ENCODE results near the gene MSL3B.

Gene MSL3B

GRCh38 chr2:233831011-233831721 is 37.0 kb downstream of the MSL3B start:
- TF ChIP-seq CTCF (IDR thresholded peaks at IDR 0.05), result no peak

- TF ChIP-seq CTCF (IDR thresholded peaks at IDR 0.05), result no peak
These were observed 37.9 kb downstream of the MSL3B start for GRCh38 chr2:233830111-233830802.

GRCh38 chr2:233829193-233830110 is 38.7 kb downstream of the MSL3B start:
- no peak for TF ChIP-seq CTCF (IDR thresholded peaks at IDR 0.05)

GRCh38 chr2:233828546-233829192 is 39.5 kb downstream of the MSL3B start:
- TF ChIP-seq CTCF (IDR thresholded peaks at IDR 0.05), result no peak

GRCh38 chr2:233824373-233824772 is 43.8 kb downstream of the MSL3B start:
- TF ChIP-seq CTCF (IDR thresholded peaks at IDR 0.05), result no peak

- no peak for TF ChIP-seq CTCF (IDR thresholded peaks at IDR 0.05)
These were observed 44.5 kb downstream of the MSL3B start for GRCh38 chr2:233823731-233824121.

Data from LNCAP (cell line).